LHCN-M2 (cell line): ENCODE measurements around the gene KDM1A. TPM values are rescaled to one million over a fixed set of nuclear protein-coding genes. Genes with fewer than 3 reads are reported as not detected.

Source experiments
- total RNA-seq: library from RNA; depleted of rRNA; stranded (reverse); fragments of >200 nt; gene quantifications from 2 replicates; pipeline ENCODE4 v1.2.3, GENCODE V29; 2014; rRNA removed

KDM1A gene
- total RNA-seq, 1 experiment from 2014 or later = 94.3 TPM

Other genes with a start within 250 kb of the KDM1A start
- not detected in 2 replicates for gene LACTBL1, start 46.6 kb upstream of the KDM1A start, total RNA-seq
- not detected in 2 replicates for gene TEX46, start 3.6 kb upstream of the KDM1A start, total RNA-seq
- 20.1 and 21.9 TPM in 2 replicates for gene LUZP1, start 149.4 kb downstream of the KDM1A start, total RNA-seq
- gene HTR1D, start 198.0 kb downstream of the KDM1A start, total RNA-seq = not detected in 2 replicates